ENCODE data around the gene USP7. TPM values are rescaled to one million over a fixed set of nuclear protein-coding genes. Genes with fewer than 3 reads are reported as not detected.
"Not testable (repeated sequence)": the region's sequence is repeated elsewhere in the genome, so short reads cannot be mapped to it uniquely, and the experiment has no call there.

The USP7 gene
- total RNA-seq, 4 donors from 2014 or later: 58.8 to 94.3 (median 82.4) TPM

DNA sequence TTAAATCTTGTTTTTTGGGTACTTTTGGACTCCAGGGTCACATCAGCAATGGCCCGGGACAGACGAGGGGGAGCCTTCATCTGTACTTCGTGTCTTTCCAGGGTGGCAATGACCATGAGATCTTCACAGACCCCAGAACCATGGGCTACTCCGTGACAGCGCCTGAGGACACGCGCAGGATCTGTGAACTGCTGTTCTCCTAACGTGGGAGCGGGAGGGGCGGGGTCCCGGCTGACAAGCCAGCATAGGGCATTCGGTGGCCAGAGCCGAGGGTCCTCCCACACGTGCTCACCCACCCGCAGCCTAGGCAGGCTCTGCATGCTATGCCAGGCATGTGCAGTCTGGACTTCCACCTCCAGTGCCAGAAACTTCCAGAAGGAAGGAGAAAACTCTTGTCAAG lies 116.1 kb downstream of the USP7 start:
- H3K36me3 ChIP-seq: peaks cover 0 to 51% of the 10 kb centered on the region in 2 donors
- 93% methylated on average over 10 of the region's 15 CpGs; no CpG with 5 or more reads in 1 of the 2 donors for WGBS, 2 donors (ENCODE audit: low coverage in 1 of 2)
- H3K4me3 ChIP-seq: no peak overlapping the region
- H3K27ac ChIP-seq: no peak overlapping the region
- peaks cover 0 to 17% (median 0%) of the 10 kb centered on the region in 3 donors for H3K4me1 ChIP-seq
- TF ChIP-seq, protein P1, sequence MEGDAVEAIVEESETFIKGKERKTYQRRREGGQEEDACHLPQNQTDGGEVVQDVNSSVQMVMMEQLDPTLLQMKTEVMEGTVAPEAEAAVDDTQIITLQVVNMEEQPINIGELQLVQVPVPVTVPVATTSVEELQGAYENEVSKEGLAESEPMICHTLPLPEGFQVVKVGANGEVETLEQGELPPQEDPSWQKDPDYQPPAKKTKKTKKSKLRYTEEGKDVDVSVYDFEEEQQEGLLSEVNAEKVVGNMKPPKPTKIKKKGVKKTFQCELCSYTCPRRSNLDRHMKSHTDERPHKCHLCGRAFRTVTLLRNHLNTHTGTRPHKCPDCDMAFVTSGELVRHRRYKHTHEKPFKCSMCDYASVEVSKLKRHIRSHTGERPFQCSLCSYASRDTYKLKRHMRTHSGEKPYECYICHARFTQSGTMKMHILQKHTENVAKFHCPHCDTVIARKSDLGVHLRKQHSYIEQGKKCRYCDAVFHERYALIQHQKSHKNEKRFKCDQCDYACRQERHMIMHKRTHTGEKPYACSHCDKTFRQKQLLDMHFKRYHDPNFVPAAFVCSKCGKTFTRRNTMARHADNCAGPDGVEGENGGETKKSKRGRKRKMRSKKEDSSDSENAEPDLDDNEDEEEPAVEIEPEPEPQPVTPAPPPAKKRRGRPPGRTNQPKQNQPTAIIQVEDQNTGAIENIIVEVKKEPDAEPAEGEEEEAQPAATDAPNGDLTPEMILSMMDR (IDR thresholded peaks at IDR 0.05): no peak
- TF ChIP-seq POLR2AphosphoS5 (IDR thresholded peaks at IDR 0.05): no peak
- TF ChIP-seq EP300 (IDR thresholded peaks at IDR 0.05): no peak
- TF ChIP-seq POLR2A (IDR thresholded peaks at IDR 0.05): no peak
- no peaks in the 10 kb centered on the region for H3K9me3 ChIP-seq
- H3K27me3 ChIP-seq: no peaks in the 10 kb centered on the region
- no peak for ATAC-seq

- no peak overlapping the region for H3K27ac ChIP-seq
- 88 to 92% methylated on average over 6 to 8 of the region's 13 CpGs for WGBS, 2 donors (ENCODE audit: low coverage in 1 of 2)
- ATAC-seq: no peak
Observed at GRCh38 chr16:8847145-8847544, 116.6 kb downstream of the USP7 start.

DNA sequence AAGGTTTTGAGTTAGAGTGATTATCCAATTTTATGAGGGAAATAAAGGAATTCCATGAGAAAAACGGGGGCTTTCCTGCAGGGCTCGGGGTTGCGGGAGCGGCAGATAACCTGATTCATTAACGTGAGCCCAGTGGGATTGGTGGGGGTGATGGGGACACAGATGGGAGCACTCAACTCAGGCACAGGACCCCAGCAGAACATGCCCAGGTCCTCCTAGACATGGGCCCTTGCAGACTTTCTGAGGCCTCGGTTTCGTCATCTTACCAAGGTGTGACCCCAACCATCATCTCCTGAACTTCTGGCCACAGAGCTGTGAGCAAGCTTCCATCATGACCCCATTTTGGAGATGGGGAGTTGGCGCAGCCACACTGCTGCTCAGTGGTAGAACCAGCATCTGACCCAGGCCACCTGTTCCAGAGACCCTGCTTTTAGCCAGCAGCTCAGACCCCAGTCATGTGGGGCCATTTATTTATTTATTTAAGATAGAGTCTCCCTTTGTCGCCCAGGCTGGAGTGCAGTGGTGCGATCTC lies 117.2 kb downstream of the USP7 start:
- H3K36me3 ChIP-seq: peaks cover 0 to 42% of the 10 kb centered on the region in 2 donors
- H3K27ac ChIP-seq: no peak overlapping the region
- H3K9me3 ChIP-seq: no peaks in the 10 kb centered on the region
- ATAC-seq: no peak
- no peak for TF ChIP-seq EP300 (IDR thresholded peaks at IDR 0.05)
- TF ChIP-seq POLR2A (IDR thresholded peaks at IDR 0.05): no peak
- no peak for TF ChIP-seq POLR2AphosphoS5 (IDR thresholded peaks at IDR 0.05)
- TF ChIP-seq, protein P1 (IDR thresholded peaks at IDR 0.05): no peak
- WGBS, 2 donors (ENCODE audit: low coverage in 1 of 2): 89 to 94% methylated on average over 5 to 9 of the region's 10 CpGs
- no peak overlapping the region for H3K4me3 ChIP-seq
- no peaks in the 10 kb centered on the region for H3K27me3 ChIP-seq
- H3K4me1 ChIP-seq: peaks cover 0 to 17% (median 0%) of the 10 kb centered on the region in 3 donors

More at GRCh38 chr16:8847145-8847544, 116.6 kb downstream of the USP7 start:
- H3K9me3 ChIP-seq: no peaks in the 10 kb centered on the region
- H3K4me3 ChIP-seq: no peak overlapping the region
- peaks cover 0 to 46% of the 10 kb centered on the region in 2 donors for H3K36me3 ChIP-seq
- H3K4me1 ChIP-seq: peaks cover 0 to 17% (median 0%) of the 10 kb centered on the region in 3 donors
- no peaks in the 10 kb centered on the region for H3K27me3 ChIP-seq
- no peak for TF ChIP-seq POLR2AphosphoS5 (IDR thresholded peaks at IDR 0.05)
- TF ChIP-seq EP300 (IDR thresholded peaks at IDR 0.05): no peak
- no peak for TF ChIP-seq POLR2A (IDR thresholded peaks at IDR 0.05)
- TF ChIP-seq, protein P1 (IDR thresholded peaks at IDR 0.05): no peak

GRCh38 chr16:8845699-8846298 lies 117.9 kb downstream of the USP7 start:
- Histone ChIP-seq H3K9me3 (no peaks in the 10 kb centered on the region), H3K27me3 (no peaks in the 10 kb centered on the region), H3K4me3 (no peak overlapping the region), H3K27ac (no peak overlapping the region), H3K4me1 (peaks cover 0 to 17% (median 0%) of the 10 kb centered on the region in 3 donors), H3K36me3 (peaks cover 0 to 35% of the 10 kb centered on the region in 2 donors)
- 96% methylated on average over 7 of the region's 7 CpGs; no CpG with 5 or more reads in 1 of the 2 donors for WGBS, 2 donors (ENCODE audit: low coverage in 1 of 2)
- TF ChIP-seq EP300 (IDR thresholded peaks at IDR 0.05) (no peak), POLR2A (IDR thresholded peaks at IDR 0.05) (no peak), POLR2AphosphoS5 (IDR thresholded peaks at IDR 0.05) (no peak)
- TF ChIP-seq, protein P1 (IDR thresholded peaks at IDR 0.05): no peak
- no peak for ATAC-seq

- not testable (repeated sequence) for H3K9me3 ChIP-seq, H3K4me1 ChIP-seq, H3K27me3 ChIP-seq, H3K27ac ChIP-seq, ATAC-seq, H3K4me3 ChIP-seq
- WGBS, 2 donors (ENCODE audit: low coverage in 1 of 2): 73 to 100% methylated on average over 1 to 3 of the region's 12 CpGs
- H3K36me3 ChIP-seq: peaks cover 0 to 10% of the 10 kb centered on the region in 2 donors
Observed at GRCh38 chr16:8843296-8843695, 120.4 kb downstream of the USP7 start.

Other genes with a start within 250 kb of the USP7 start
- gene TMEM186, start 166.3 kb downstream of the USP7 start, total RNA-seq: 10 to 100 TPM in 1 of 4 donors, 1 to 10 TPM in 3; 7.2 to 11.3 (median 8.9) TPM
- gene PMM2, start 166.1 kb downstream of the USP7 start, total RNA-seq: 10 to 100 TPM; 15.4 to 29.0 (median 20.3) TPM
- gene CARHSP1, start 94.9 kb downstream of the USP7 start, total RNA-seq: 10 to 100 TPM; 29.3 to 79.8 (median 72.5) TPM
- gene LITAFD, start 81.6 kb downstream of the USP7 start, total RNA-seq: not detected
- gene HAPSTR1, start 127.7 kb upstream of the USP7 start, total RNA-seq: 10 to 100 TPM; 58.9 to 78.3 (median 64.7) TPM

All from gastroesophageal sphincter (tissue), 4 donors.